ENCODE data around the gene PHACTR4. TPM values are rescaled to one million over a fixed set of nuclear protein-coding genes. Genes with fewer than 3 reads are reported as not detected.

PHACTR4 gene
- total and polyA plus RNA-seq, 10 of the 15 experiments (the other 5 are each of a cell fraction or from before 2014, with no cell fraction given), result 8.9 to 34.2 (median 12.5) TPM

DNA sequence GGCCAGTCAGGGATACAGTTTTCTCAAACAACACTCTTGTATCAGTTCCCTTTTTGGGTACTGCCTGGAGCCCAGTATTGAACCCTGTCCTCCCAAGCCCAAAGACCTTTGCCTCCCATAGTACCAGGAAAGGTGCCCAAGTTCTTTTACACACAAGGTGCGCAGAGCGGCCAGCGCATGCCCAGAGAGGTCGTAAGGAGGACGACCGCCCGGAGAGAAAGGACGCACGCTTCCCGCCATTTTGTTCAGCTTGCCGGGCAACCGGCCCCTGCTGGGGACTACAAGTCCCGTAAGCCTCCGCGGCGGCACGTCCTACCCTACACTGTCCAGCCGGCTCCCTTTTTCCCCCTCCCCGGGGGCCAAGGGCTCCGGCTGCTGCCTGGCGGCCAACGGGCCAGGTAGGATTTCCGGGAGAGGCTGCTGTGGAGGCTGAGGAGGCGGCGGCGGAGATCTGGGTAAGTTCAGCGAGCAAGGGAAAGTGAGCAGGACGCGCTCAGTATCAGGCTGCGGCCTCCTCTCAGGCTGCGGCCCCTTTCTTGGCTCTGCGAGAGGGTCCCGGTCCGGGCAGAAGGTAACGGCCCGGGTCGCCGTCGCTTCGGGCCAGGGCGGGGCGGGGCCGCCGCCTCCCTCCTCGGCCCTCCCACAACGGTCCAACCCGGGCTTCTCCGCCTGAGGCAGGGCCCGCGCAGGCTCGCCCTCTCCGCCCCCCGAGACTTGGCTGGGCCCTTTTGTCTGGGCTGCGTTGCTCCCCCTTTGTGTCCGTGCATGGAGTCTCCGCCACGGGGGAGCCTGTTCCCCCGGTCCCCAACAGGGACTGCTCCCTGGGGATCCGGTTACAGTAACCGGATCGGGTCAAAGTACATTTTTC lies at the start of gene PHACTR4 (continued):
- TF ChIP-seq HCFC1 (IDR thresholded peaks at IDR 0.05; ENCODE audit: low read length), result peak; percentile 83
- TF ChIP-seq ESRRA (IDR thresholded peaks at IDR 0.05; ENCODE audit: low read length), result 0 out of 2 replicates have a peak, but pooled peaks have one; percentile 20
- peak; percentile 71 for TF ChIP-seq MXI1 (IDR thresholded peaks at IDR 0.05; ENCODE audit: low read depth, low read length)
- peak; percentile 33; the same call in 1 of the 2 replicates for TF ChIP-seq MTA2 (IDR thresholded peaks at IDR 0.05; ENCODE audit: low read depth)
- TF ChIP-seq, protein P1, sequence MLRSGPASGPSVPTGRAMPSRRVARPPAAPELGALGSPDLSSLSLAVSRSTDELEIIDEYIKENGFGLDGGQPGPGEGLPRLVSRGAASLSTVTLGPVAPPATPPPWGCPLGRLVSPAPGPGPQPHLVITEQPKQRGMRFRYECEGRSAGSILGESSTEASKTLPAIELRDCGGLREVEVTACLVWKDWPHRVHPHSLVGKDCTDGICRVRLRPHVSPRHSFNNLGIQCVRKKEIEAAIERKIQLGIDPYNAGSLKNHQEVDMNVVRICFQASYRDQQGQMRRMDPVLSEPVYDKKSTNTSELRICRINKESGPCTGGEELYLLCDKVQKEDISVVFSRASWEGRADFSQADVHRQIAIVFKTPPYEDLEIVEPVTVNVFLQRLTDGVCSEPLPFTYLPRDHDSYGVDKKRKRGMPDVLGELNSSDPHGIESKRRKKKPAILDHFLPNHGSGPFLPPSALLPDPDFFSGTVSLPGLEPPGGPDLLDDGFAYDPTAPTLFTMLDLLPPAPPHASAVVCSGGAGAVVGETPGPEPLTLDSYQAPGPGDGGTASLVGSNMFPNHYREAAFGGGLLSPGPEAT (IDR thresholded peaks at IDR 0.05; ENCODE audit: low read depth), result peak; percentile 53; the same call in 1 of the 2 replicates
- TF ChIP-seq IKZF2 (IDR thresholded peaks at IDR 0.05), result peak in 1 of 2 experiments; percentile 49; a peak in 1 of 4 replicates
- 0 out of 2 replicates have a peak, but pooled peaks have one; percentile 28 for TF ChIP-seq WRNIP1 (IDR thresholded peaks at IDR 0.05; ENCODE audit: borderline replicate concordance, low read depth, low read length)
- TF ChIP-seq EP300 (IDR thresholded peaks at IDR 0.05; ENCODE audit: borderline replicate concordance in 1 of 2, control insufficient read depth in 1 of 2, low read depth in 2 of 2, low read length in 2 of 2), result 0 out of 4 replicates have a peak, but pooled peaks of 1 of the 2 experiments have one; percentile 17
- peak; percentile 54; the same call in 1 of the 2 replicates for TF ChIP-seq SMARCA5 (IDR thresholded peaks at IDR 0.05)
- TF ChIP-seq, protein P2, sequence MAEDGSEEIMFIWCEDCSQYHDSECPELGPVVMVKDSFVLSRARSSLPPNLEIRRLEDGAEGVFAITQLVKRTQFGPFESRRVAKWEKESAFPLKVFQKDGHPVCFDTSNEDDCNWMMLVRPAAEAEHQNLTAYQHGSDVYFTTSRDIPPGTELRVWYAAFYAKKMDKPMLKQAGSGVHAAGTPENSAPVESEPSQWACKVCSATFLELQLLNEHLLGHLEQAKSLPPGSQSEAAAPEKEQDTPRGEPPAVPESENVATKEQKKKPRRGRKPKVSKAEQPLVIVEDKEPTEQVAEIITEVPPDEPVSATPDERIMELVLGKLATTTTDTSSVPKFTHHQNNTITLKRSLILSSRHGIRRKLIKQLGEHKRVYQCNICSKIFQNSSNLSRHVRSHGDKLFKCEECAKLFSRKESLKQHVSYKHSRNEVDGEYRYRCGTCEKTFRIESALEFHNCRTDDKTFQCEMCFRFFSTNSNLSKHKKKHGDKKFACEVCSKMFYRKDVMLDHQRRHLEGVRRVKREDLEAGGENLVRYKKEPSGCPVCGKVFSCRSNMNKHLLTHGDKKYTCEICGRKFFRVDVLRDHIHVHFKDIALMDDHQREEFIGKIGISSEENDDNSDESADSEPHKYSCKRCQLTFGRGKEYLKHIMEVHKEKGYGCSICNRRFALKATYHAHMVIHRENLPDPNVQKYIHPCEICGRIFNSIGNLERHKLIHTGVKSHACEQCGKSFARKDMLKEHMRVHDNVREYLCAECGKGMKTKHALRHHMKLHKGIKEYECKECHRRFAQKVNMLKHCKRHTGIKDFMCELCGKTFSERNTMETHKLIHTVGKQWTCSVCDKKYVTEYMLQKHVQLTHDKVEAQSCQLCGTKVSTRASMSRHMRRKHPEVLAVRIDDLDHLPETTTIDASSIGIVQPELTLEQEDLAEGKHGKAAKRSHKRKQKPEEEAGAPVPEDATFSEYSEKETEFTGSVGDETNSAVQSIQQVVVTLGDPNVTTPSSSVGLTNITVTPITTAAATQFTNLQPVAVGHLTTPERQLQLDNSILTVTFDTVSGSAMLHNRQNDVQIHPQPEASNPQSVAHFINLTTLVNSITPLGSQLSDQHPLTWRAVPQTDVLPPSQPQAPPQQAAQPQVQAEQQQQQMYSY (CRISPR knock-in tag; IDR thresholded peaks at IDR 0.05), result no peak
- TF ChIP-seq, protein P3, sequence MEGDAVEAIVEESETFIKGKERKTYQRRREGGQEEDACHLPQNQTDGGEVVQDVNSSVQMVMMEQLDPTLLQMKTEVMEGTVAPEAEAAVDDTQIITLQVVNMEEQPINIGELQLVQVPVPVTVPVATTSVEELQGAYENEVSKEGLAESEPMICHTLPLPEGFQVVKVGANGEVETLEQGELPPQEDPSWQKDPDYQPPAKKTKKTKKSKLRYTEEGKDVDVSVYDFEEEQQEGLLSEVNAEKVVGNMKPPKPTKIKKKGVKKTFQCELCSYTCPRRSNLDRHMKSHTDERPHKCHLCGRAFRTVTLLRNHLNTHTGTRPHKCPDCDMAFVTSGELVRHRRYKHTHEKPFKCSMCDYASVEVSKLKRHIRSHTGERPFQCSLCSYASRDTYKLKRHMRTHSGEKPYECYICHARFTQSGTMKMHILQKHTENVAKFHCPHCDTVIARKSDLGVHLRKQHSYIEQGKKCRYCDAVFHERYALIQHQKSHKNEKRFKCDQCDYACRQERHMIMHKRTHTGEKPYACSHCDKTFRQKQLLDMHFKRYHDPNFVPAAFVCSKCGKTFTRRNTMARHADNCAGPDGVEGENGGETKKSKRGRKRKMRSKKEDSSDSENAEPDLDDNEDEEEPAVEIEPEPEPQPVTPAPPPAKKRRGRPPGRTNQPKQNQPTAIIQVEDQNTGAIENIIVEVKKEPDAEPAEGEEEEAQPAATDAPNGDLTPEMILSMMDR (IDR thresholded peaks at IDR 0.05 in 2 of 3, conservative IDR thresholded peaks at IDR 0.05 in 1 of 3; ENCODE audit: control insufficient read depth in 2 of 3, extremely low read depth in 1 of 3, insufficient read depth in 1 of 3, low read depth in 3 of 3, low read length in 3 of 3), result 0 out of 6 replicates have a peak, but pooled peaks of 1 of the 3 experiments have one; percentile 20
- TF ChIP-seq NR2F1 (conservative IDR thresholded peaks at IDR 0.05), result peak; percentile 49; the same call in 1 of the 2 replicates
- TF ChIP-seq CBX3 (IDR thresholded peaks at IDR 0.05; ENCODE audit: borderline replicate concordance, low read depth), result no peak
- TF ChIP-seq TAF1 (IDR thresholded peaks at IDR 0.05; ENCODE audit: borderline replicate concordance, low read depth, low read length), result peak; percentile 63; the same call in 1 of the 2 replicates
- TF ChIP-seq CREM (IDR thresholded peaks at IDR 0.05; ENCODE audit: low read depth), result peak; percentile 84
- 0 out of 2 replicates have a peak, but pooled peaks have one; percentile 2 for TF ChIP-seq BCL11A (IDR thresholded peaks at IDR 0.05; ENCODE audit: low read depth, low read length)
- peak; percentile 94 for TF ChIP-seq IKZF1 (conservative IDR thresholded peaks at IDR 0.05)
- TF ChIP-seq, protein P4, sequence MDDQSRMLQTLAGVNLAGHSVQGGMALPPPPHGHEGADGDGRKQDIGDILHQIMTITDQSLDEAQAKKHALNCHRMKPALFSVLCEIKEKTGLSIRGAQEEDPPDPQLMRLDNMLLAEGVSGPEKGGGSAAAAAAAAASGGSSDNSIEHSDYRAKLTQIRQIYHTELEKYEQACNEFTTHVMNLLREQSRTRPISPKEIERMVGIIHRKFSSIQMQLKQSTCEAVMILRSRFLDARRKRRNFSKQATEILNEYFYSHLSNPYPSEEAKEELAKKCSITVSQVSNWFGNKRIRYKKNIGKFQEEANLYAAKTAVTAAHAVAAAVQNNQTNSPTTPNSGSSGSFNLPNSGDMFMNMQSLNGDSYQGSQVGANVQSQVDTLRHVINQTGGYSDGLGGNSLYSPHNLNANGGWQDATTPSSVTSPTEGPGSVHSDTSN (IDR thresholded peaks at IDR 0.05; ENCODE audit: insufficient replicate concordance, low read depth, low read length), result no peak
- peak; percentile 11; the same call in 1 of the 2 replicates for TF ChIP-seq DPF2 (IDR thresholded peaks at IDR 0.05)
- TF ChIP-seq RUNX3 (IDR thresholded peaks at IDR 0.05; ENCODE audit: low read length), result peak; percentile 1
- 0 out of 2 replicates have a peak, but pooled peaks have one; percentile 63 for TF ChIP-seq NBN (IDR thresholded peaks at IDR 0.05)
